Neural progenitor cell (in vitro differentiated cells): ENCODE data around the gene CRACDL. TPM values are rescaled to one million over a fixed set of nuclear protein-coding genes. Genes with fewer than 3 reads are reported as not detected.

Experiments
- DNase-seq: peaks from one replicate; pipeline ENCODE4 v3.0.0-alpha.2; 2016; ENCODE audit warnings: low spot score
- H2AFZ ChIP-seq: fragments of 200-600 bp; sonication (generic); replicated peaks from 2 replicates; pipeline ENCODE4 v1.6.1; 2016; ENCODE audit warnings: antibody characterized with exemption
- H3F3A ChIP-seq: fragments of 200-600 bp; sonication (generic); 2 replicates; pipeline ENCODE4 v1.6.1; 2016; ENCODE audit warnings: antibody characterized with exemption, low read depth
- H3K27ac ChIP-seq: fragments of 200-600 bp; sonication (generic); 2 replicates; pipeline ENCODE4 v1.5.1; 2016; ENCODE audit warnings: mild to moderate bottlenecking
- H3K27me3 ChIP-seq: fragments of 200-600 bp; sonication (generic); 2 replicates; pipeline ENCODE4 v1.6.1; 2016; ENCODE audit warnings: mild to moderate bottlenecking, moderate library complexity
- H3K36me3 ChIP-seq: fragments of 200-600 bp; sonication (generic); 2 replicates; pipeline ENCODE4 v1.5.1; 2016
- H3K4me1 ChIP-seq: fragments of 200-600 bp; sonication (generic); 2 replicates; pipeline ENCODE4 v1.6.1; 2016; ENCODE audit warnings: mixed run types
- H3K4me2 ChIP-seq: fragments of 200-600 bp; sonication (generic); 2 replicates; pipeline ENCODE4 v1.6.1; 2016
- H3K4me3 ChIP-seq: fragments of 200-600 bp; sonication (generic); 2 replicates; pipeline ENCODE4 v1.5.1; 2016
- H3K79me2 ChIP-seq: fragments of 200-600 bp; sonication (generic); 2 replicates; pipeline ENCODE4 v1.6.1; 2016; ENCODE audit warnings: low read depth
- H3K9ac ChIP-seq: fragments of 200-600 bp; sonication (generic); 2 replicates; pipeline ENCODE4 v1.6.1; 2016
- H3K9me3 ChIP-seq: fragments of 200-600 bp; sonication (generic); 2 replicates; pipeline ENCODE4 v1.5.1; 2016; ENCODE audit warnings: low read depth
- H4K20me1 ChIP-seq: fragments of 200-600 bp; sonication (generic); 2 replicates; pipeline ENCODE4 v1.6.1; 2016; ENCODE audit warnings: low read depth
- H3K27ac Mint-ChIP-seq: 3 replicates; pipeline ENCODE4 v1.8.0; 2021; ENCODE audit warnings: mixed read lengths
- H3K27me3 Mint-ChIP-seq: 2 replicates; pipeline ENCODE4 v1.8.0; 2022; ENCODE audit warnings: low read depth, mild to moderate bottlenecking, inconsistent platforms, moderate library complexity, mixed read lengths; ENCODE audit not compliant: insufficient read depth
- H3K36me3 Mint-ChIP-seq: 3 replicates; pipeline ENCODE4 v1.8.0; 2021; ENCODE audit warnings: mixed read lengths
- H3K4me1 Mint-ChIP-seq: 3 replicates; pipeline ENCODE4 v1.8.0; 2021; ENCODE audit warnings: mixed read lengths
- H3K4me3 Mint-ChIP-seq: 3 replicates; pipeline ENCODE4 v1.8.0; 2021; ENCODE audit warnings: mild to moderate bottlenecking, moderate library complexity, mixed read lengths
- H3K9me3 Mint-ChIP-seq: 3 replicates; pipeline ENCODE4 v1.8.0; 2020; ENCODE audit warnings: mixed read lengths
- EZH2 ChIP-seq: fragments of 200-600 bp; sonication (generic); IDR thresholded peaks from 2 replicates; pipeline ENCODE4 v1.6.1; 2017; ENCODE audit warnings: antibody characterized with exemption, mild to moderate bottlenecking, moderate library complexity
- EZH2phosphoT487 ChIP-seq: fragments of 200-600 bp; sonication (generic); IDR thresholded peaks from 2 replicates; pipeline ENCODE4 v1.6.1; 2017; ENCODE audit warnings: antibody characterized with exemption
- total RNA-seq: library from RNA; depleted of rRNA; stranded (reverse); fragments of >200 nt; gene quantifications from 2 replicates; pipeline ENCODE4 v1.2.3, GENCODE V29; 2015; ENCODE audit warnings: low replicate concordance
- TF ChIP-seq, protein P1 (sequence below): fragments of 200-600 bp; sonication (generic); IDR thresholded peaks from 2 replicates; pipeline ENCODE4 v1.5.1; 2017; ENCODE audit warnings: antibody characterized with exemption, mild to moderate bottlenecking

The CRACDL gene
- total RNA-seq, 1 donor from 2014 or later, result 0.07 TPM

DNA sequence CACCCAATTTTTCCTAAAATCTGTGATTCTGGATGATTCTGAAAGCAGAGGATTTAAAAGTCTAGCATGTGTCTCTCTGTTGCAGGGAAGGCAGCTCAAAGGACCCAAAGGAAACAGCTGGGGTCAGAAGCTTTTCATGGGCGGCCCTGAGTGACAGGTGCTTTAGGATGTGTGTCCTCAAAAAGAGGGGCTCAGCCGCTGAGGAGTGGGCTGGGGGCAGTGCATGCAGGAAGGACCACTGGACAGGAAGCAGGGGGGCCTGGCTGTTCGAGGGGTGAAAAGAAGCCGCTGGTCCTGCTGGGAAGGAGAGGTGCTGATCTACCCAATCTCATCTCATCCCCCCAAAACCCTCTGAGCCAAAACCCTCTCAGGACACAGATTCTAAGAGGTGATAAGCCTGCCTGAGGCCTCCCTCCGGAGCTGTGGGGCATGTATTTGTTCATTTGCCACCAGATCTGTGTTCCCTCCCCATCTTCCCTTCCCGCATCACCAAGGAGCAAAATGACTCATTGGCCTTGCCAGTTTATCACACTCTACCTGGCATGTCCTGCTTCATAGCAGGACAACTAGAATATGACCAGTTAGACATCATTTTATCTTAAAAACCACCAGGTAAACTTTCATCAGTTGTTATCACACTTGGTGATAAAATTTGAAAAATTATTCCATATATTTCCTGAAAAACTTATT, 106.3 kb downstream of the CRACDL start:
- no peaks in the 10 kb centered on the region for H3K79me2 ChIP-seq
- H3K4me1 Mint-ChIP-seq, result peaks cover 10% of the 10 kb centered on the region
- H3K4me3 Mint-ChIP-seq, result no peak overlapping the region
- H3K9me3 Mint-ChIP-seq, result no peaks in the 10 kb centered on the region
- H3K27ac ChIP-seq, result no peak overlapping the region
- no peak overlapping the region for H3K4me3 ChIP-seq
- DNase-seq, result no peak
- H3F3A ChIP-seq, result no peaks in the 10 kb centered on the region
- H3K9ac ChIP-seq, result no peak overlapping the region
- H3K27ac Mint-ChIP-seq, result no peak overlapping the region
- H3K9me3 ChIP-seq, result no peaks in the 10 kb centered on the region
- no peak overlapping the region for H3K4me2 ChIP-seq
- TF ChIP-seq EZH2 (no peak), EZH2phosphoT487 (no peak)
- TF ChIP-seq, protein P1, sequence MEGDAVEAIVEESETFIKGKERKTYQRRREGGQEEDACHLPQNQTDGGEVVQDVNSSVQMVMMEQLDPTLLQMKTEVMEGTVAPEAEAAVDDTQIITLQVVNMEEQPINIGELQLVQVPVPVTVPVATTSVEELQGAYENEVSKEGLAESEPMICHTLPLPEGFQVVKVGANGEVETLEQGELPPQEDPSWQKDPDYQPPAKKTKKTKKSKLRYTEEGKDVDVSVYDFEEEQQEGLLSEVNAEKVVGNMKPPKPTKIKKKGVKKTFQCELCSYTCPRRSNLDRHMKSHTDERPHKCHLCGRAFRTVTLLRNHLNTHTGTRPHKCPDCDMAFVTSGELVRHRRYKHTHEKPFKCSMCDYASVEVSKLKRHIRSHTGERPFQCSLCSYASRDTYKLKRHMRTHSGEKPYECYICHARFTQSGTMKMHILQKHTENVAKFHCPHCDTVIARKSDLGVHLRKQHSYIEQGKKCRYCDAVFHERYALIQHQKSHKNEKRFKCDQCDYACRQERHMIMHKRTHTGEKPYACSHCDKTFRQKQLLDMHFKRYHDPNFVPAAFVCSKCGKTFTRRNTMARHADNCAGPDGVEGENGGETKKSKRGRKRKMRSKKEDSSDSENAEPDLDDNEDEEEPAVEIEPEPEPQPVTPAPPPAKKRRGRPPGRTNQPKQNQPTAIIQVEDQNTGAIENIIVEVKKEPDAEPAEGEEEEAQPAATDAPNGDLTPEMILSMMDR, result no peak
- H2AFZ ChIP-seq, result no peak overlapping the region
- H3K4me1 ChIP-seq, result no peaks in the 10 kb centered on the region
- H3K36me3 Mint-ChIP-seq, result no peaks in the 10 kb centered on the region
- H3K36me3 ChIP-seq, result no peaks in the 10 kb centered on the region
- no peaks in the 10 kb centered on the region for H4K20me1 ChIP-seq
- H3K27me3 ChIP-seq, result peaks cover 18% of the 10 kb centered on the region
- H3K27me3 Mint-ChIP-seq, result peaks cover 12% of the 10 kb centered on the region

DNA sequence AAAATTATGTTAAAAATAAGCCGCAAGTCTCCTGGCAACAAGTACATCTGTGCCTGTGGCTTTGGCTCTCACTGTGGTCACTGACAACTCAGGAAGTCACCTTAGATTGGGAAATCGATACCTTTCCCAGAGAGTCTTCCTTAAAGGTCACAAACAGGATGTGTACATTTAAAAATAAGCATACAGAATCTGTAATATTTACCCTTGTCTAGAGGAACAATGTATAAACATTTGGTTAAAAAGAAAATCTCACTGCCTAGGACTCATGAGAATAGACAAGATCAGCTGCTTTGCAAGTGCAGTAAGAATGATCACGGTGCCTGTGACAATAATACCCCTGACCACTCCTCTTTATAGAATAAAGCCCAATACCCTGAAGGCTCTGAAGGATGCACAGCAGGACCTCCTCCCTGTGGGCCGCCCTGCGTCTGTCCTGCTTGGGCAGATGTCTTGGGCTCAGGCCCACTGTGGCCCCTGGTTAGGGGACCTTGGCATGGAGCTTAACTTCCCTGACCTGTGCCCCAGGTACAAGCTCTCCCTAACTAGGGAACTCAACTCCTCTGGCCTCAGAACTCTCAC, 107.1 kb downstream of the CRACDL start:
- Histone ChIP-seq H2AFZ (no peak overlapping the region), H3K9me3 (no peaks in the 10 kb centered on the region), H3K4me1 (no peaks in the 10 kb centered on the region), H3K4me2 (no peak overlapping the region), H3K27me3 (peaks cover 26% of the 10 kb centered on the region), H3K36me3 (no peaks in the 10 kb centered on the region), H3K79me2 (no peaks in the 10 kb centered on the region), H3K9ac (no peak overlapping the region), H3K27ac (no peak overlapping the region), H4K20me1 (no peaks in the 10 kb centered on the region), H3F3A (no peaks in the 10 kb centered on the region), H3K4me3 (no peak overlapping the region)
- peaks cover 10% of the 10 kb centered on the region for H3K4me1 Mint-ChIP-seq
- H3K27ac Mint-ChIP-seq, result no peak overlapping the region
- peaks cover 12% of the 10 kb centered on the region for H3K27me3 Mint-ChIP-seq
- no peaks in the 10 kb centered on the region for H3K9me3 Mint-ChIP-seq
- TF ChIP-seq EZH2phosphoT487, result no peak
- TF ChIP-seq, protein P1, result no peak
- TF ChIP-seq EZH2, result no peak
- no peak overlapping the region for H3K4me3 Mint-ChIP-seq
- H3K36me3 Mint-ChIP-seq, result no peaks in the 10 kb centered on the region
- DNase-seq, result no peak

DNA sequence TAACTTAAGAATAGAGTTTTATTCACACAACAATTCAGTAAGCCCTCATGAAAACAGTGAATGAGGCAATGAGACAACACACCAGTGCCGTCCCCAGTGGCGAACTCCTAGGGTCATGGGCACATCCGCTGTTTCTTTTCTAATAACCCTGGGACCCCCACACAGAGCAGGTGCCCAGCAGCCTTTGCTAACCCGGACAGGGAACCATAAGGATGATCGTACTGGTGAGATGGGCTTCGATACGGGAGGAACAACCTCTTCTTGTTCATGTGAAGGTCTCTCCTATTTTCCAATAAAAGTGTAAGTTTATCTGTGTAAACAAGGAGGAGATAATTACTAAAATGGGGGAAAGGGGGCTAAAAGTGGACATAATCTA, 107.7 kb downstream of the CRACDL start:
- Histone ChIP-seq H3F3A (no peaks in the 10 kb centered on the region), H3K4me1 (no peaks in the 10 kb centered on the region), H3K27me3 (peaks cover 31% of the 10 kb centered on the region), H3K27ac (no peak overlapping the region), H3K9me3 (no peaks in the 10 kb centered on the region), H3K4me2 (no peak overlapping the region), H3K9ac (no peak overlapping the region), H3K4me3 (no peak overlapping the region), H2AFZ (no peak overlapping the region), H3K79me2 (no peaks in the 10 kb centered on the region), H3K36me3 (no peaks in the 10 kb centered on the region), H4K20me1 (no peaks in the 10 kb centered on the region)
- DNase-seq, result no peak
- Mint-ChIP-seq H3K36me3 (peaks cover under 1% of the 10 kb centered on the region), H3K27me3 (peaks cover 17% of the 10 kb centered on the region), H3K4me1 (peaks cover 14% of the 10 kb centered on the region), H3K27ac (no peak overlapping the region), H3K9me3 (peaks cover 2% of the 10 kb centered on the region), H3K4me3 (no peak overlapping the region)
- TF ChIP-seq EZH2 (no peak), EZH2phosphoT487 (no peak)
- TF ChIP-seq, protein P1, result no peak
